HG03432 (cell line): ENCODE data around the gene CDC6.
A peak's percentile ranks its signal among the peaks of the same experiment; 100 is the strongest.

Source experiments
- ATAC-seq: cut with Tn5 transposase; IDR thresholded peaks from one replicate; pipeline ENCODE4 v1.9.1; 2021; ENCODE audit warnings: mild to moderate bottlenecking, moderate library complexity; ENCODE audit not compliant: unreplicated experiment

CDC6 gene

DNA sequence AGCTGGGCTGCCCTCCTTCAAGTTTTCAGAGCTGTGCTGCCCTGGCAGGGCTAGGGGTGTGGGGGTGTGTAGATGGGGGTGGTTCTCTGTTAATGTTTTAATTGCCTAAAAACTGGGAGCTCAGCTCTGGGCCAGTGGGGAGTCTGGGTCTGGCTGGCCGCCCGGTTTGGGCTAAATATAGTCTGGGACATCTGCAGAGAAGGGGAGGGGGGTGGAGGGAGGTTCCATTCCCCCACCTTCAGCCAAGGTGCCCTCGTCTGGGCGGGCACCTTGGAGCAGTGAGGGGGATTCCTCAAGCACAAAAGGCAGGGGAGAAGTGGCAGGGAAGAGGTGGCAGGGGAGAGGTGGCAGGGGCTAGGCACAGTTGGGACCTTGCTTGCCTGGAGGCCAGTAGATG is 34.3 kb downstream of the CDC6 start:
- ATAC-seq: no peak

DNA sequence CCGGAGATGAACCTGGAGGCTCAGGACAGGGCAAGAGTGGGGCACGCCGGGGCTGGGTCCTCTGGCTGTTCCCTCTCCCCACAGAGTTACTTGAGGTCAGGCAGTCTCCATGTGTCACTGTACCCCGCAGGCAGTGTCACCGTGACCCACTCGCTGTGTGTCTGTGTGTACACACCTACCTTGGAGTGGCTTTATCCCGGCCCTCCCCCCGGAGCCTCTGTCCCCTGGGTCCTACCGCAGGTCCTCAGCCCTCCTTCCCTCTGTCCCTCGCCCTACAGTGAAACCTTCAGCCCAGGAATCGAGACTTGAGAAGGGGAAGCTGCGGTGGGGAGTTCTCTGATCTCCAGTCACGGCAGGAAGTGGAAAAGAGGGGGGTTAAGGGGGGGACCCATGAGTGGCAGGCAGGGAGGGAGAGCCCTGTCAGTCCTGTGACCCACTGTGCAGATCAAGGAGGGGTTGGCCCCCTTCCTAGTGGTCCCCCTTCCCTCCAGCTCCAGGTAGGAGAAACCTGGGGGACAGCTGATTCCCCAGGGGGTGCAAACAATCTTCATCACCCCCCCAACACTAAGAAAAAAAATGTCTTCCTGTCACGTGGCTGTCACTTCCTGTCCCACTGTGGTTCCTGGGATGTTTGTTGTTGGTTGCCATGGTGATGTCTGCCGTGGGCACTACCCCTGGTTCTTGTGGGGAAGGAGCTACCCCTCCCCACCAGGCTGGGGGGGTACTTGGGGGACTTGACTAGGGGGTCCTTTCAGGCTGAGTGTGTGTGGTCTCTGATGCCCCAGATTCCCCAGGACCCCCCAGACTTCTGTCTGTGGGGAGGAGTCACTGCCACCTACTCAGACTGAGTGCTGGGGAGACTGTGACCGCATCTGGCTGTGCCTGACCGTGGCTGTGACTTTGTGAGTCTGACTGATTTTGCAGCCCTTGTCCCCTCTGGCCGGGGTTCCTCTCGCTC is 35.0 kb downstream of the CDC6 start:
- peak; percentile 35 for ATAC-seq

DNA sequence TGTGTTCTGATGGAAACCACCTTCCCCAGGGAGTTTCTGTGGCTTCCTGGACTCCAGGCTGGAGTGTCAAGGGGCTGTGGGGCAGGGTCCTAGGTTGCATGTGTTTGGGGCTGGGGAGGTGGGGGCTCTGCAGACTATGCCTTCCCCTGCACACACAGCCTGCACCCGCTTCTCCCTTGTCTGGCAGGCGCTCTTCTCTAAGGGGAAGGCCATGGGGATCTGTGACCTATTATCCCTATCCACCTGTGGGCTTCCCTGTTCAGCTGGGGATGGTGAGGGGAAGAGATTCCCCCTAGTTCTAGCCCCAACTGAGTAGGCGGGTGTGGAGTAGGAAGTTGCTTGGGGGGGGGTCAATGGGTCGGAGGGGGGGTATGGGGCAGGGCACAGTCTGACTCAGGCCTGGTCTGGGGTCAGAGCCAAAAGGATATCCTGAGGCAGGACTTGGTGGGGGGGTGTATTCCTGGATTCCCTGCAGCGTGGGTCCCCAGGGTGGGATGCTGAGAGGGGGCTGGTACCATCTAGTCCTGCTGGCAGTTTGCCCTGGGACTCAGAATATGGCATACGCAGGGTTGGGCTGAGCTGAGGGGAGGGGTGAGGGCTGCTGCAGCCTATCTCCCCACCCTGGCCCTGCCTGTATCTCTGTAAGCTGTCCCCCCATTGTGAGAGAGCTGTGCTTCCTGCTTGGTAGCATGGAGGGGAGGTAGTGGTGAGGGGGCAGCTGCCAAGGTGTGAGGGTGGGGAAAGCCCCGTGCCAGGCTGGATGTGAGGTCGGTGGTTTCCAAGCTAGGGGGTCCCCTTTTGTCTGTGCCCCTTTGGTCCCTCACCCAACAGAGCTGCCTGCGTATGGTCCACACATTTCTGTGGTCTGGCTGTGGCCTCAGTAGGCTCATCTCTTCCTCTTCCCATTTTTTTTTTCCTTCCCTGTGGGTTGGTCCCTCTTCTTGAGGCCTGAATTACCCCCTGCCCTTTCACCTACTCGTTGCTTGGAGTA is 36.0 kb downstream of the CDC6 start:
- ATAC-seq: no peak

DNA sequence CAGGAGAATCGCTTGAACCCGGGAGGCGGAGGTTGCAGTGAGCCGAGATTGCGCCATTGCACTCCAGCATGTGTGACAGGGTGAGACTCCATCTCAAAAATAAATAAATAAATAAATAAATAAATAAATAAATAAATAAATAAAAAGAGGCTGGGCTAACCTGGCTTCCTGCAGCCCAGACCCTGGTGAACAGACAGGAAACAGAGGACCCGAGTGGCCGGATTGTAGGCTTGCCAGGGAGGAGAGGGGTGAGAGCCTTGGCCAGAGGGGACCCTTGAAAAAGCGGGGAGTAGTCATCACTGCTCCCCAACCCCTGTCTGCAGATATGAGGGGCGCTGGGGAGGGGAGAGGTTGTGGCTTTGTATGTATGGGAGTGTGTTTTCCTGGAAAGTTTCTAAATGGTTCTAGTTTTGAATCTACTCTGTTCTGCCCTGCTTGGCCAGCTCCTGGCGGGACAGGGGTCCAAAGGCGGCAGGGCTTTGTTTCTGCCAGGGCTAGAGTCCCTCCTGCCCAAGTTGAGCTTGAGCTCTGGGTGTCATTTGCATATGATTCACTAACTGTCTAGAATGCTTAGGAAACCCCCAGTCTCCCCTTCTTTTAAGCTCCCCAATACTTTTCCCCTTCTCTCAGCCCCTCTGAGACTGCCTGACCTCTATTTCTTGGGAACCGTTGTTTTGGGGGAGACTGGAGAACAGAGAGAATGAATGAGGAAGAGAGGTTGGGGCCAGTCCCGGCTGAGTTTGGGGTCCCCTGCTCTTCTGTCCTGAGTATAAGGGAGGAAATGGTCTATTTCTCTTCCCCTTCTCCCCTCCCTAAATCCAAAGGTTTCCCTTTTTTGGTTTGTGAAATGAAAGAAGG is 37.7 kb downstream of the CDC6 start:
- ATAC-seq: no peak

DNA sequence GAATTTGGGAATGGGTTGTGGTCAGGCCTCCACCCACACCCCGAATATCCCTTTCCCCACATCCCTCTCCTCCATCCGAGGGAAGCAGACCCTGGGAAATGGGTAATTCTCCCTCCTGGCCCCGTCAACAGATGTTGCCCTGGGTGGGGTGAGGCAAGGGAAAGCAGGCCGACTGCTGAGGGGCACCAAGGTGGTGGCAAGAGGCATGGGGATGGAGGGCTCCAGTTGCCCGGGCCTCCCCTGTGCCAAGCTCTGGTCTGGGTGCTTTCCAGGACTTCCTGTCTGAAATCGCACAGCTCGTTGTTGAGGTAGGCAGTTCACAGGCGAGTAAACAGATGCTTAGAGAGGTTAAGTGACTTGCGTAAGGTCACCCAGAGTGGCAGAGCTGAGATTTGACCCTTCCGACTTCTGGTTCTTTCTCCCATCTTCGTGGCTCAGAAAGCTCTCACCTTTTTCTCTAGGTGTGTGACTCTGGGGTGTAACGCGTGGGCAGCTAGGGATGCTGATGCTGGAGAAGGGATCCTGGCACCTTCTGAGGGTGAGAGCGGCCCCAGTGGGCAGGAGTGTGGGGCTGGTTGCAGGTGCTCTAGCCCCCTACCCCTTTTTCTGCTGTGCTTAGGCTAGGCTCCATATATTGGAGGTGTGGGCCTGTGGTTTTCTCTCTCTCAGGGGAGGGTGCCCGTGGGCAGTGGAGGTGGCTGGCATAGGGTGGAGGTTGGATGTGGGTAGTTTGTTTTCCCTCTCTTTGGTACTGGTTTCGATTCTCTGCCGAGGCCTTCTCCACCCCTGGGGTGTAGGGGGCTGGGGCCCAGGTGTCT is 38.5 kb downstream of the CDC6 start:
- no peak for ATAC-seq

DNA sequence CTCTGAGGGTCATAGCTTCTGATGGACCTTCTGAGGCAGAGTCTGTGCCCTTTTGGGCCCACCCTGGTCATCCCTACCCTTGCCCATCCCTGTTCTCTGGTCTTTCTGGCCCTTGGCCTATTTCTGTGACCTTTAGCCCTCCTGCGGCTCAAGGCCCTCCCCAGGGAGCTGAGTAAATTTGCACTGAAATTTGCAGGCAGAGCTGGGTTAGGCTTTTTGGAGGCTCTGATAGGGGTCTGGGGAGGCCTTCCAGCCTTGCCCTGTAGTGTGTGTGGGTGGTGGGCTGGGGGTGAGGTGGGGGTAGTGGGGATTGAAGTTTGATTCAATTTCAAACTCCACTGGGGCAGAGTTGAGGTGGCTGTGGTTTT is 39.1 kb downstream of the CDC6 start:
- no peak for ATAC-seq

DNA sequence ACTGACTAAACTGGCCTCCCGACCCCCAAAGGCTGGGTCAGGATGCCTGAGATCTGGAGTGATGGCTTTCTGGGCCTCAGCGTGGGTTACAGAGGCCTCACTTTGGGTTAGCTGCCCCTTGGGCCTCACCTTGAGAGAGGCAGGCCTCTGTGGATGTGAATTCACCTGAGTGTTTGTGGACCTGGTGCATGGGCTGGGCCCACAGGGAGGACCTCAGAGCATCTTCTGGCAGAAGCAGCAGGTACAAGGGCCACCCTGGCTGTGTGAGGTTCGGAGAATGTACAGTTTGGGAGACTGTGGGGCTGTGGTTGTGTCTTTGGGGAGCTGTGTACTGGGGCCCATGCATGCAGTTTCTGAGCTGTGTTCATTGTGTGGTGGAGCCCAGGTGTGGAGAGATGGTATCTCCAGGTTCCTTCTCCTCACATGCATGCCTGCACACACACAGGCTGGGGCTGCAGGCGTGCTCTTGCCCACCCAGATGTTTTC is 39.6 kb downstream of the CDC6 start:
- ATAC-seq: no peak

DNA sequence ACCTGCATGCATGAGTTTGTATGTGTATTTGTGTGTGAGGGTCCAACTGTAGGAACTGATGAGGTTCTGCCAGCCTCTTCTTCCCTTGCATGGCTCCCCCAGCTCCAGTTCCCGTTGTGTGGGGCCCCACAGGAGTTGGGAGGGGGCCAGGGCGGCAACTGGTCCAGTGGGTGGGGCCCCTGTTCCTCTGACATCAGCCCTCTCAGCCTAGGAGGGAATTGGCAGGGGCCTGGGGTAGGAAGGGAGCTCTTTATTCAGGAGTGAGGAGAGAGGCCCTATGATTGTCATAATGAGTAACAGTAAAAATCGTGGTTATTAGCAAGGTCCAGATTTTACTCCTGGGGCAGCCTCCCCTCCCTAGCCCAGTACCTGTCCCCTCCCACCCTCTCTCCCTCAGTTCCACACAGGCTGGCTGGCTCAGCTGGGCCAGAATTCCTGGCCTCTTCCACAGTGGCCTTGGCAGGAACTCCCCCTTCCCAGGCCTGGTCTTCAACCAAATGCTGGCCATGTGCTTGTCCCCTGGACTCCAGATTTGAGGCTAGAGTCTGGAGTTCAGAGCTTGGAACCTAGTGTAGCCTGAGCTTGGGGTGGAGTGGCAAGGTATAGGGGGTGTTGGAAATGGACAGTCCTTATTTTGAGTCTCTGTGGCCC is 40.2 kb downstream of the CDC6 start:
- no peak for ATAC-seq

DNA sequence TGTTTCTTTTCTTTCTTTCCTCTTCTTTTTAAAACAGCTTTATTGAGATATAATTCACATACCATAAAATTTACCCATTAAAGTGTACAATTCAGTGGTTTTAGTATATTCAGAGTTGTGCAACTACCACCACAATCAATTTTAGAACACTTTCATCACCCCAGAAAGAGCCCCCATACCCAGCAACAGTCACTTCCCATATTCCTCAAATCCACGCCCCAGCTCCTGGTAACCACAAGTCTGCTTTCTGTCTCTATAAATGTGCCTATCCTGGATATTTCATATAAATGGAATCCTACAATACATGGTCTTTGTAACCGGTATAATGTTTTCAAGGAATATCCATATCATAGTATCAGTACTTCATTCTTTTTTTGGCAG is 40.7 kb downstream of the CDC6 start:
- no peak for ATAC-seq

DNA sequence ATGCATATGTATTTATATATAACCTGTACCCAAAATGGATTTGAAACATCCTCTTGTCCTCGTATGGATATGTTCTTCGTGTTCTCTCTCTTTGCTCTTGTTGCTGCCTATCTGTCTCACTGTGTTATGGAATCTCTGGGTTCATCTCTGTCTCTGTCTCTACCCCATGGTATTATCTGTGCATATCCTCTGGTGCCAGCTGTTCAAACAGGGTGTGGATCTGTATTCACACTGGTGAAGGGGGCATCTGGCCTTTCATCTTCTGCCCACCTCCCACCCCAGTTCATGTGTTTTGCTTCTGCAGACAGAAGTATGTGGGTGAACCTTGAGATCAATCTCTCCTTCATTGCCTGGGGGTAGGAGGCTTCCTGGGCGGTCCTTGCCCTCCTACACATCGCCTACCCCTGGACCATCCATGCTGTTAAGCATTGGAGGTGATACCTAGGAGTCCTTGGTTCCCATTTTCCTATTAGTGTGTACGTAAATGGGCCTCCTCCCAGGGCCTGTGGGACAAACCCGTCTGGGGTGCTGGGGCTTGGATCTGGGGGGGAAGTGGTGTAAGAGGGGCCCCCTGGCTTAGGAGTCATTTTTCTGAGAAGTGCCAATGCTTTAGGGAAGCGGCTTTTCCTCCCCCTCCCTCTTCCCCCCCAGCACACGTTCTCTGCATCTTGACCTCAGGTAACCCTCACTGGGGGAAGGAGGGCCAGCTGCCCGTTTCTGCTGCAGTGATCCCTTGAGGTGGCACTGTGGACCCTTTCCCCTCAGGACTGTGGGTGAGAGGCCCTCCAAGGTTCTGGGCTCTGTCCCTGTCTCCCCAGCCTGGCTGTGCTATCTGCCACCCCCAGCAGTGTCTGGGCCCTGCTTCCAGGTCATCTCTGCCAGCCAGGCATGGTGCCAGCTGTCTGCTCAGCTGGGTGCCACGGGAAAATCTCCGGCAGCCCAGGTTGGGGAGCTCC is 42.4 kb downstream of the CDC6 start:
- no peak for ATAC-seq

DNA sequence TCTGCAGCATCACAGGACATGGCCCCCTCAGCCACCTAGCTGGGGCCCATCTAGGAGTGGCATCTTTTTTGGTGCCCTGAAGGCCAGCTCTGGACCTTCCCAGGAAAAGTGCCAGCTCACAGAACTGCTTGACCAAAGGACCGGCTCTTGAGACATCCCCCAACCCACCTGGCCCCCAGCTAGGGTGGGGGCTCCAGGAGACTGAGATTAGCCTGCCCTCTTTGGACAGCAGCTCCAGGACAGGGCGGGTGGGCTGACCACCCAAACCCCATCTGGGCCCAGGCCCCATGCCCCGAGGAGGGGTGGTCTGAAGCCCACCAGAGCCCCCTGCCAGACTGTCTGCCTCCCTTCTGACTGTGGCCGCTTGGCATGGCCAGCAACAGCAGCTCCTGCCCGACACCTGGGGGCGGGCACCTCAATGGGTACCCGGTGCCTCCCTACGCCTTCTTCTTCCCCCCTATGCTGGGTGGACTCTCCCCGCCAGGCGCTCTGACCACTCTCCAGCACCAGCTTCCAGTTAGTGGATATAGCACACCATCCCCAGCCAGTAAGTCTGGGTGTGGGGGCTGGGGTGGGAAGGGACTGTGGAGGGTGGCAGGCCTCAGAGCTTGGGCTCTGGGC is 43.3 kb downstream of the CDC6 start:
- ATAC-seq: no peak

DNA sequence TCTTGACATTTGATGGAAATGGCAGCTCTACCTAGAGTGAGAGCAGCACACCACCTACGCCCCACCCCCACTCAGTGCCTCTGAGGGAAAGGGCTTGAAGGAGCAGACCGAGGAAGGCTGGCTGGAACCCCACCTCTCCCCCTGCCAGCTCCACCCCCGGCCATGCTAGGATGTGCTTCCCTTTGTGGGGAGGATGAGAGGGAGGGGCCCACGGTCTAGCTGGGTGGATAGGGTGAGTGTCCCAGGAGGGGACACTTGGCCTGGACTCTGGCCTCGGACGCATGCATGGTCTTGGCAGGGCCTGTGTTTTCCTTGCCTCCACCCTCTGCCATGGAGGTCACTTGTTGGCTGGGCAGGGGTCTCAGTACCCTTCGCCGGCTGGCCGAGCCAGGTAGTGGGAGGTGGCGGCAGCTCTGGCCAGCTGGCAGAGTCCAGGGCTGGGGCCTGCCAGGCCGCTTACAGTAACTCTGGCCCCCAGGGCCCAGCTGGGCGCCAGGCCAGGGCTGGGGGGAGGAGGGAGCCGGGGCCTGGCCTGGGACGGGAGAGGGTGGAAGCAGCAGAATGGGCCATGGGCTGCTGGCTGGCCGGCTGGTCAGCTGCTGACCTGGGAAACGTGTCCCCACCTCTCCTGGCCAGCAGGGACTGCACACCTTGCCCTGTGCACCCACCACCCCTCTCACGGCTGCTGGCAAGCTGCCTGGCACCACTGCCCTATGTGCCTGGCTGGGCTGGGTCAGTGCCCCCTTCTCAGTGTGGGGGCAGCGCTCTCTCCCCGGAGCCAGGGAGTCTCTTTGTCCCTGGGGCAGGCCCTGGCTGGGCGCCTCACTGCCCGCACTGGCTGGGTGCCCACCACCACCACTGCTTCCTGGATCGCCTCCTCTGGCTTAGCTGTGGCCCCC is 44.3 kb downstream of the CDC6 start:
- ATAC-seq: no peak

DNA sequence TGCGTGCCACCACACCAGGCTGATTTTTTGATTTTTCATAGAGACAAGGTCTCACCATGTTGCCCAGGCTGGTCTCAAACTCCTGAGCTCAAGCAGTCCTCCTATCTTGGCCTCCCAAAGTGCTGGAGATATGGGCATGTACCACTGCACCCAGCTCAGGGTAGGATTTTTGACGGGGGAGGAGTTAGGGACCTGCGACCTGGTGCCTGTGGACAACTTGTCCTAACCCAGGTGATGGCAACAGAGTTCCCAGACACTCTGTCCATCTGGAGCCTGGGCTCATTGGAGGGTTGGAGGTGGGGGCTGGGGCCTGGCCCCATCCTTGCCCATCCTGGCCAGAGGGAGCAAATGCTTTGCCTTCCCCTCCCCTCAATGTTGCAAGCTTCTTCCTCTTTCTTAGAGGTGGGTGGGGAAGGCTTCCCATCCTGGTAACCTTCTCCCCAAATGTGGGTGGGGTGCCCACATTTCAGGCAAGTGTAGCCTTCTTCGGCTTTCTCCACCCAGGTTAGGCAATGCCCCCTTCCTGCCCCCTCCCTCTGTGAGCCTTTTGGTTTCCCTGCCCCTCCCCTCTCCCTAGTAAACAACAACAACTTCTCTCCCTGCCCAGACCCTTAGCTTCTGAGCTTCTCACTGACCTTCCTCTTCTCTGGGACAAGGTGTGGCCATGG is 46.2 kb downstream of the CDC6 start:
- no peak for ATAC-seq

DNA sequence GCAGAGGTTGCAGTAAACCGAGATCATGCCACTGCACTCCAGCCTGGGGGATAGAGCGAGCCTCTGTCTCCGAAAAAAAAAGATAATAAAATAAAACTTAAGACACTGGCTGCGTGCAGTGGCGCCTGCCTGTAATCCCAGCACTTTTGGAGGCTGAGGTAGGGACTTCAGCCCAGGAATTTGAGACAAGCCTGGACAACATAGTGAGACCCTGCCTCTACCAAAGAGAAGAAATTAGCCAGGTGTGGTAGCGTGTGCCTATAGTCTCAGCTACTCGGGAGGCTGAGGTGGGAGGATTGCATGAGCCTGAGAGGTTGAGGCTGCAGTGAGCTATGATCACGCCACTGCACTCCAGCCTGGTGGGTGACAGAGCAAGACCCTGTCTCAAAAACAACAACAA is 47.9 kb downstream of the CDC6 start:
- no peak for ATAC-seq

DNA sequence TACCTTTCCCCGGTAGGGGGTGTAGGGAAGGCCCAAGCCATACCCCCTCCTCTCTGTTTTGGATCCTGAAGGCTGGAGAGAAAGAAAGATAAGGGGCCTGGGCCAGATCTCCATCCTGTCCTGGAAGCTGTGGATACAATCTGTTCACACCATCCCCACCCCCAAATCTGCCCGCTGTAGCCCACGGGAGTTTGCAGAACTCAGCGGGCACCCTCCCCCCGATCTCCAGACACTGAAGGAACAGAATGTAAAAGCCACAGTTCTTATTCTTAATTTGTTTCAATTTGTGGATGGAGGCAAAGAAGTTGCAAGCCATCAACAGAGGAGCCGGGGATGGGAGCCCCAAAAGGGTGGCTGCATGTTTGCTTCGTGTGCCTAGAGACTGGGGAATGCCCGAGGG is 49.7 kb downstream of the CDC6 start:
- ATAC-seq: no peak

DNA sequence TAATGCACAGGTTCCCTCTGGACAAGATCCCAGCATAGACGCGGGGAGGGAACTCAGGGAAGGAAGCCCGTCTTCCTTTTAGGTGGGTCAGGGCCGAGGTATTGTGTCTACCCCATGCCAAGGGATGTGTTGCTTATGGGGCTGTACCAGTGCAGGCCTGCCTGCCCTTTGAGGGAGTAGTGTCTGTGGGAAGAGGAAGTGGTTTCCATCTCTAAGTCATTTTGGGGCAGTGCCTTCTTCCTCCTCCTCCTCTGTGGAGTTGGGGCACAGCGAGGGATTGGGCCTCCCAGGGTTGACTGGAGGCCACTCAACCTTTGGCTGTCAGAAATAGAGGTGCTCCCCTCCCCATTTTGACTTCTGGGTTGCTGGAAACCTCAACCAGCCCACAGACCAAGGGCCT is 50.4 kb downstream of the CDC6 start:
- ATAC-seq: no peak
